ENCODE results near the gene NFASC. TPM values are rescaled to one million over a fixed set of nuclear protein-coding genes. Genes with fewer than 3 reads are reported as not detected.

NFASC gene
- total RNA-seq, 1 donor from 2014 or later: 29.6 TPM

DNA sequence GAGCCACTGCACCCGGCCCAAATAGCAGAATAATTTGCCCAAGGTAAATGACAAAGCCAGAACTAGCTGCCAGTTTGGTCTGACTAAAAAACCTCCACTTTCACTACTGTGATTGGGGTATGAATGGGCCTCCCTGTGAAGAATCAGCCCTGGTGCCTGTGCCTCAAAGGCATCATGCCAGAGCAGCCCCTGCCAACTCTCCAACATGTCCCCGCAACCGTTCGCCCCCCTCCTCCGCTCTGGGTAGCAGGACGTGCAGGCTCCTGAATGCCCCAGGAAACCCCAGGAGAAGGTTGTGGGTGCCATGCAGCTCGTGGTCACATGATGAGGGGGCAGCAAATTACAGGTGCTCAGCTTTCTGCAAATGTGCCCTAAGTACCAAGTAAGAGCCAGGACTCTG is 157.7 kb downstream of the NFASC start:
- Mint-ChIP-seq H3K36me3 (ENCODE audit: low read depth, unreplicated experiment) (peaks cover 3% of the 10 kb centered on the region), H3K4me3 (ENCODE audit: unreplicated experiment) (no peak overlapping the region), H3K9me3 (ENCODE audit: unreplicated experiment) (peaks cover 2% of the 10 kb centered on the region), H3K4me1 (ENCODE audit: low read depth, unreplicated experiment) (no peaks in the 10 kb centered on the region), H3K27ac (ENCODE audit: unreplicated experiment) (no peak overlapping the region), H3K27me3 (ENCODE audit: low read depth, unreplicated experiment) (peaks cover 78% of the 10 kb centered on the region)
- Histone ChIP-seq H3K9ac (ENCODE audit: low read length) (no peak overlapping the region), H4K20me1 (ENCODE audit: insufficient read depth, low read length) (no peaks in the 10 kb centered on the region), H3K4me3 (ENCODE audit: insufficient read depth, low read depth, low read length) (no peak overlapping the region), H3K9me3 (ENCODE audit: insufficient read depth, low read depth, low read length) (no peaks in the 10 kb centered on the region), H3K4me1 (ENCODE audit: insufficient read depth, low read length) (no peaks in the 10 kb centered on the region), H3K4me2 (ENCODE audit: low read length) (no peak overlapping the region), H3K27me3 (ENCODE audit: insufficient read depth, low read length) (peaks cover 36% of the 10 kb centered on the region), H3K36me3 (ENCODE audit: insufficient read depth, low read length) (no peaks in the 10 kb centered on the region), H3K79me2 (ENCODE audit: insufficient read depth, low read length) (no peaks in the 10 kb centered on the region), H2AFZ (ENCODE audit: low read depth, low read length) (no peak overlapping the region), H3K27ac (ENCODE audit: low read depth, low read length) (no peak overlapping the region)
- FAIRE-seq: no peak
- TF ChIP-seq EZH2 (IDR thresholded peaks at IDR 0.05; ENCODE audit: insufficient read depth, low read length): no peak
- TF ChIP-seq, protein P1, sequence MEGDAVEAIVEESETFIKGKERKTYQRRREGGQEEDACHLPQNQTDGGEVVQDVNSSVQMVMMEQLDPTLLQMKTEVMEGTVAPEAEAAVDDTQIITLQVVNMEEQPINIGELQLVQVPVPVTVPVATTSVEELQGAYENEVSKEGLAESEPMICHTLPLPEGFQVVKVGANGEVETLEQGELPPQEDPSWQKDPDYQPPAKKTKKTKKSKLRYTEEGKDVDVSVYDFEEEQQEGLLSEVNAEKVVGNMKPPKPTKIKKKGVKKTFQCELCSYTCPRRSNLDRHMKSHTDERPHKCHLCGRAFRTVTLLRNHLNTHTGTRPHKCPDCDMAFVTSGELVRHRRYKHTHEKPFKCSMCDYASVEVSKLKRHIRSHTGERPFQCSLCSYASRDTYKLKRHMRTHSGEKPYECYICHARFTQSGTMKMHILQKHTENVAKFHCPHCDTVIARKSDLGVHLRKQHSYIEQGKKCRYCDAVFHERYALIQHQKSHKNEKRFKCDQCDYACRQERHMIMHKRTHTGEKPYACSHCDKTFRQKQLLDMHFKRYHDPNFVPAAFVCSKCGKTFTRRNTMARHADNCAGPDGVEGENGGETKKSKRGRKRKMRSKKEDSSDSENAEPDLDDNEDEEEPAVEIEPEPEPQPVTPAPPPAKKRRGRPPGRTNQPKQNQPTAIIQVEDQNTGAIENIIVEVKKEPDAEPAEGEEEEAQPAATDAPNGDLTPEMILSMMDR (IDR thresholded peaks at IDR 0.05; ENCODE audit: insufficient read depth, low read depth, low read length): no peak
- DNase-seq (ENCODE audit: low read depth): no peak

DNA sequence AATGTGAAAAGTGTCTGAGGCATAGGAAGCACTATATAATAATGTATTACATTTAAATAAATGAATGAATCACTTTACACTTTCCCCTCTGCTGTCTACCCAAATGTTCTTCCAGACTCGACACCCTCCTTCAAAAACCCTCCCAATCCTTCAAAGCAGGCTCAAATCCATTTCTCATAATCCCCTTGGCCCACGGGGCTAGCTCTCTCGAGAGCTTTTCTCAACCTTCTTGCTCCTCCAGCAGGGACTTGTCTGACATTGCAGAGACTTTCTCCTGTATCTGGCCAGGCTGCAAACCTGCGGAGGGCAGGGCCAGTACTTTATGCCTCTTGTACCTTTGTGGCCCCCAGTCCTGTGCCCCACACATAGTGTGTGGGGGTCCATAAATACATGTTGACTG is 158.3 kb downstream of the NFASC start:
- TF ChIP-seq, protein P1 (IDR thresholded peaks at IDR 0.05; ENCODE audit: insufficient read depth, low read depth, low read length): no peak
- TF ChIP-seq EZH2 (IDR thresholded peaks at IDR 0.05; ENCODE audit: insufficient read depth, low read length): no peak
- Histone ChIP-seq H3K9ac (ENCODE audit: low read length) (no peak overlapping the region), H3K9me3 (ENCODE audit: insufficient read depth, low read depth, low read length) (no peaks in the 10 kb centered on the region), H3K27me3 (ENCODE audit: insufficient read depth, low read length) (peaks cover 36% of the 10 kb centered on the region), H4K20me1 (ENCODE audit: insufficient read depth, low read length) (no peaks in the 10 kb centered on the region), H3K4me1 (ENCODE audit: insufficient read depth, low read length) (no peaks in the 10 kb centered on the region), H3K27ac (ENCODE audit: low read depth, low read length) (no peak overlapping the region), H3K36me3 (ENCODE audit: insufficient read depth, low read length) (no peaks in the 10 kb centered on the region), H3K79me2 (ENCODE audit: insufficient read depth, low read length) (no peaks in the 10 kb centered on the region), H3K4me2 (ENCODE audit: low read length) (no peak overlapping the region), H3K4me3 (ENCODE audit: insufficient read depth, low read depth, low read length) (no peak overlapping the region), H2AFZ (ENCODE audit: low read depth, low read length) (no peak overlapping the region)
- no peaks in the 10 kb centered on the region for H3K4me1 Mint-ChIP-seq (ENCODE audit: low read depth, unreplicated experiment)
- no peak for DNase-seq (ENCODE audit: low read depth)
- peaks cover 2% of the 10 kb centered on the region for H3K9me3 Mint-ChIP-seq (ENCODE audit: unreplicated experiment)
- FAIRE-seq: no peak
- peaks cover 84% of the 10 kb centered on the region for H3K27me3 Mint-ChIP-seq (ENCODE audit: low read depth, unreplicated experiment)
- peaks cover 3% of the 10 kb centered on the region for H3K36me3 Mint-ChIP-seq (ENCODE audit: low read depth, unreplicated experiment)
- no peak overlapping the region for H3K27ac Mint-ChIP-seq (ENCODE audit: unreplicated experiment)
- H3K4me3 Mint-ChIP-seq (ENCODE audit: unreplicated experiment): no peak overlapping the region

DNA sequence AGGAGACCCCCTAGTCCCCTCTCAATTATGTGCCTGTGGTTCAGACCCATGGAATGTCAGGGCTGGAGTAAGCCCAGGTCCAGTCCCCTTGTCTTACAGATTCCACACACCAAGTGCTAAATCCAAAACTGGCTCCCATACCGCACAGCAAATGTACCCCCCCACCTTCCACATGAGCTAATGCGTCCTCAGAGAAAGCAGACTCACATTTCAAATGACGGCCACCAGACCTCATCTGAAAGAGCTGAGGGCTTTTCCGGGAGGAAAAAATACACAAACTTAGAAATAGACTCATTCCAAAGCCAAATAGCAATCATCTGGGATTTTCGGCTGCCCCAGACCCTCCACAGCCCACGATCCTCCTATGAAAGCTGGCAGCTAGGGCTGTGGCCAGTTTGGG is 159.6 kb downstream of the NFASC start:
- no peaks in the 10 kb centered on the region for H3K9me3 Mint-ChIP-seq (ENCODE audit: unreplicated experiment)
- no peak overlapping the region for H3K27ac Mint-ChIP-seq (ENCODE audit: unreplicated experiment)
- Histone ChIP-seq H3K27ac (ENCODE audit: low read depth, low read length) (no peak overlapping the region), H3K79me2 (ENCODE audit: insufficient read depth, low read length) (no peaks in the 10 kb centered on the region), H3K4me3 (ENCODE audit: insufficient read depth, low read depth, low read length) (no peak overlapping the region), H3K4me2 (ENCODE audit: low read length) (no peak overlapping the region), H3K9ac (ENCODE audit: low read length) (no peak overlapping the region), H3K4me1 (ENCODE audit: insufficient read depth, low read length) (no peaks in the 10 kb centered on the region), H3K27me3 (ENCODE audit: insufficient read depth, low read length) (peaks cover 36% of the 10 kb centered on the region), H2AFZ (ENCODE audit: low read depth, low read length) (no peak overlapping the region), H3K36me3 (ENCODE audit: insufficient read depth, low read length) (no peaks in the 10 kb centered on the region), H3K9me3 (ENCODE audit: insufficient read depth, low read depth, low read length) (no peaks in the 10 kb centered on the region), H4K20me1 (ENCODE audit: insufficient read depth, low read length) (no peaks in the 10 kb centered on the region)
- TF ChIP-seq EZH2 (IDR thresholded peaks at IDR 0.05; ENCODE audit: insufficient read depth, low read length): no peak
- TF ChIP-seq, protein P1 (IDR thresholded peaks at IDR 0.05; ENCODE audit: insufficient read depth, low read depth, low read length): no peak
- peaks cover 83% of the 10 kb centered on the region for H3K27me3 Mint-ChIP-seq (ENCODE audit: low read depth, unreplicated experiment)
- H3K4me1 Mint-ChIP-seq (ENCODE audit: low read depth, unreplicated experiment): no peaks in the 10 kb centered on the region
- DNase-seq (ENCODE audit: low read depth) (no peak), FAIRE-seq (no peak)
- no peak overlapping the region for H3K4me3 Mint-ChIP-seq (ENCODE audit: unreplicated experiment)
- peaks cover 3% of the 10 kb centered on the region for H3K36me3 Mint-ChIP-seq (ENCODE audit: low read depth, unreplicated experiment)

All from astrocyte (in vitro differentiated cells and primary cell).